GM18520 (cell line): ENCODE data around the gene SV2C.
"Not testable (repeated sequence)": the region's sequence is repeated elsewhere in the genome, so short reads cannot be mapped to it uniquely, and the experiment has no call there.

Experiments
- ATAC-seq: cut with Tn5 transposase; IDR thresholded peaks from one replicate; pipeline ENCODE4 v1.9.1; 2021; ENCODE audit not compliant: unreplicated experiment

SV2C gene

DNA sequence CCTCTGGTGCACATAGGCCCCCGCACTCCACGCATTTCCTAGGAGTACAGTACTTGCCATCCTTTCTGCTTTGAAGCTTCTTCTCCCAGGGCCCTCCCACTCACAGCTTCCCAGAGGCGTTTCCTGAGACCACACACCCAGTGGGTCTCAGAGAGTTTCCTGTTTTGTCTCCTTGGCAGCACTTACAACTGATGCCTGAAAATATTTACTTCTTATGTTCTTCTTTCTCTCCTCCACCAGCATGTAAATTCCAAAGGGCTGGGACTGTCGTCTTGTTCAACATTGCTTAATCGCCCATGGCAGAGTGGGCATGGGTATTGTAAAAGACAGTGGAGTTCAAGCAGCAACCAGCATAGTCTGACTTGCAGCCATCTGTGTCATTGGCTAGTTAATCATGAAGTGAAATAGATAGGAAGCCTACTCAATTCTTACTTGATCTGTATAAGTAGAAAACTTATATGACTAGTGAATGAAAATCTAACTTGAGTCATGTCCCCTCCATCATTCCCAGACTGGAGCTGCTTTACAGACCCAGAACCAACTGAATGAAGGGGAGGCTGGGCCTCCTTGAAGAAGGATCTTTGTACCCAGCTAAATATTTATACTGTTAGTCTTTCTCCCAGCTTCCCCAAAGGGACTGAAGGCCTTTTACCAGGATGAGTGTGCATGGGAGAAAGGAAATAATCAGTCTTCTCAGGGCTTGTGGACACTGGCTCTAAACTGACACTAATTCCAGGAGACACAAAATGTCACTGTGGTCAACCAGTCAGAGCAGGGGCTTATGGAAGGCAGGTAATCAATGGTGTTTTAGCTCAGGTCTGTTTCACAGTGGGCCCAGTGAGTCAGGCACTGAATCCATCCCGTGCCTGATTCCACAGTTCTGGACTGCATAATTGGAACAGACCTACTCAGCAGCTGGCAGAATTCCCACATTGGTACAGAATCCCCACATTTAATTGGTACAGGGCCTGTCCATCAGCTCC, 116.4 kb downstream of the SV2C start:
- ATAC-seq: no peak

DNA sequence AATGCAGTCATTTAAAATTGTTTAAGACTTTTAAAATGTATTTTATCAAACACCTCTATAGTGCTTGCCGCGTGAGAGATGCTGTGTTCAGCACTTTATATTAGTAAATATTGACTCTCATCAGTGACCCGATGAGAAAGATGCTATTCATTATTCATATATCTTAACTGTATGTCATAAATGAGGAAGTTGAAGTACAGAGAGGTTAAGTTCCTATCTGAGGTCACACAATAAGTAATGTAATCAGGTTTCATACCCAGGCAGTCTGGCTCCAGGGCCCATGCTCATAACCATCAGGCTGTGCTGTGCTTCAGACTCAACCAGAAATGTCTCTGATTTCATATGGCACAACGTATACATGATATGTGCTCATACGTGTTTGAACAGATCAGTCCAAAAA, 119.0 kb downstream of the SV2C start:
- no peak for ATAC-seq

DNA sequence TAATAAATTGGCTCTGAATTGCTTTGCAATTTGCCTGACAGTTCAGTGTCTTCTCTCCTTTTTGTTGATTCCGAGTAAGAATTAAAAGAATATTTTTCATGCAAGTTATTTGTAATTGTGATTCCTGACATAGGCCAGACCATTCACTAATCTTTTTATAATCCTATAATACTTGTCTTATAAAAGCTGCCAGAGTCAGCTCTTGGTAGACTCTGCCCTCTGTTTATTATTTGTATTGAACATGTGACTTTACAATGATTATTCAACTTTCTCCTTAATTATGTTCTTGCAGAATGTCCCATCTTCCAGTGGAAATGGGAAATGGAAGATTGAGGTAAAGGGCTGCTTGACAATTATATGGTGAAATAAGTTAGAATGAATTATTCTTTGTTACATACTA, 121.0 kb downstream of the SV2C start:
- ATAC-seq: no peak

DNA sequence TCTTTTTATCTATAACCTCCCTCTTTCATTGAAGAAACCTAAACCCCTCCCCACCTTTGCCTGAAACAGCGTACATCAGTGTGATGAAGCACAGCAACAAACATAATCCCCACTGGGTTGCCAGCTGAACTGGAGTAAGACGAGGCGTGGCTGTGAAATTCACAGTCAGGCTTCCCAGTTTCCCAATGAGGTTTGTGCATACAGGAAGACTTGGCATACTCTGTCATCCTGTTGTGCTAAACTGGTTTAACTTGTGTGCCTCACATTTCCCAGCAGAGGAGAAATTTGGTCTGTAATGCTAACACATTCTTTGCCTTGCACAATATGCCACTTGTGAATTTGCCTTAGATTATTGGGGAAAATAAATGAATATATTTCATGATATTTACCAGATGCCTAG, 121.5 kb downstream of the SV2C start:
- no peak for ATAC-seq

DNA sequence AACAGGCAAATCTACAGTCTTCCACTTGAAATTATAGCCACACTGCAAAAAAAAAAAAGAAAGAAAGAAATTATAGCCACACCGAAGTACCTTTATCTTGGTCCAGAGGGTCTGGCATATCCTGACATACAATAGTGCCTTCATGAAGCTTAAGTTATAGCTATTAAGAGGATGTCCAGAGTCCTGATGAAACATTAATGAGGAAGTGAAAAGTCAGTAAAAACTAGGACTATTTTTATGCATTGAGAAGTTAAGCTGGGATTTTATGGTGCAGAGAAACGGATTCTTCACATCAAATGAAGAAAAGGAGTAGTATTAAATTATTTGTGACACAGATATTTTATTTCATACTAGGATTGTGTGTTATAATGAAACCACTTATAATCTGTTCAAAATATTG, 123.9 kb downstream of the SV2C start:
- no peak for ATAC-seq

DNA sequence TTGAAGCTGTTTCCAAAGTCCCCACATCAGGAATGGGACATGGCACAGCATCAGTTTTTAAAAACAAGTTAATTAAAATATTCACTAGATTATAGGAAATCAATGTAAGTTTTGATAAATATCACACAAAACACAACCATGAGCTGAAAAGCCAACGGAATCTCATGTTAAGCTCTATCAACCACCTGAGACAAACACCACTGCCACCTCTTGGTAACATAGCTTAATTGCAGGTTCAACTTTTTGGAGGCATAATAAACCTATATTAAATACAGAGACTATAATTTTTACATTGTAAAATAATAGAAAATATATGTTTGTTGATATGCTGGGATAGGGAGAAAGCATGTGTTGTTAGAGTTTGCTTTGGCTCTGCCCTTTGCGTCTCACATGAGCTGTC, 126.1 kb downstream of the SV2C start:
- ATAC-seq: no peak

DNA sequence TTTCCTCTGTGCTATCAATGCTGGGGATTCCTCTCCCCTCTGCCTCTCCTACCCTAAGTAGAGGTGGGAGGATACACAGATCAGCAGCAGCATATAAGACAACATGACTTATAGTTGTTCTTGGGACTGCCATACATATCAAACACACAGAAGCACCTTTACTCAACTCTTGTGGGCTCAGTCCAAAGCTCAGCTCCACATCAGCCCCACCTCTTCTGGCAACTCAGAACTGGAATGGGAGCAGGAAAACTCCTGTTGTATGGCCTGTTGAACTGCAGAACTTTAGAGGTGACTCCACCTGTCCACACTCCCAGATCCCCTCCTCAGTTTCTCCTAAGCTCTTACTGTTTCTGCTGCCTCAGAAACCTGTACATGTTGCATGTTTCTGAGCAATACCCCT, 127.8 kb downstream of the SV2C start:
- no peak for ATAC-seq

DNA sequence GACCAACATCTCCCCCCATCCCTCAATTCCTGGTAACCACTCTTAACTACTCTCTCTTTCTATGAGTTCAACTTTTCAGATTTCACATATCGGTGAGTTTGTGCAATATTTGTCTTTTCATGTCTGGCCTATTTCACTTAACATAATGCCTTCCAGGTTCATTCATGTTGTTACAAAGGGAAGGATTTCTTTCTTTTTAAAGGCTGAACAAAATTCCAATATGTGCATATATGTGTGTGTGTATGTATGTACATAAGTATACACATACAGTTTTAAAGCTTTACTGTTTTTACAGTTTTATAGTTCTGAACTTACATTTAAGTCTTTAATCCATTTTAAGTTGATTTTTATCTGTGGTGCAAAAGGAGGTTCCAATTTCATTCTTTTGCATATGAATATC, 130.7 kb downstream of the SV2C start:
- no peak for ATAC-seq

DNA sequence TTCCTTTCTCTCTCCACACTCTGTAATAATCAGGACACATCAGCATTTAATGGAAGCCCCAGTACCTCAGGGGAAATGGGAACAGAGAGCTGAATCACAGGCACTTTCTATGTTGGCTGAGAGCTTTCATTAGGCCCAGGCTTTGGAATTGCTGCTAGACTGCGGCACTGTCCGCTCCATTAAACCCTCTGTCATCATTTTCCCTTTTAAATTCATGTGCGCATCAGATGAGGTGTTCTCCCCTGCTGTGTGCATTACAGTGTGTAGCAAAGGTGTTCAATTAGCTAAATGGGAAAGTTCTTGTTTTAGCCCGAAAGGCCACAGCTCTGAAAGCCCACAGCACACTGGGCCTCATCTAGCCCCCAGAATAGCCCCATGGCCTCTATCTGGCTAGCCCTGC, 133.6 kb downstream of the SV2C start:
- ATAC-seq: no peak

DNA sequence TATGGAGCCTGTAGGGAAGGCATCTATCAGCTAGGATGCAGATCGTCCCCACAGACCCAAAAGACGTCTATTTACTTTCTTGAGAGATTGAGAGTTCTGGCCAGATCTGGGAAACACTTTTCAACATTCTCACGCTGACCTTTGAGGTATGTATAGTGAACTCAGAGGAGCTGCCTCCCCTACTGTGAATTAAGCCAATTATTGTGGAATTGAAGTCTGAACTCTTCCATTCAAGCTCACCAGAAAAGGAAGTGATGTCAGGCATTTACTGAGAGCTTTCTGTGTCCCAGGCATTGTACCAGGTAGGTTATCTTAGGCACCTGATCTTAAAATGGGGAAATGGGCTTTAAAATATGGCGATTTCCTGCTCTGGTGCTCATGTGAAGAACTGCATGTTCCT, 136.5 kb downstream of the SV2C start:
- ATAC-seq: no peak

DNA sequence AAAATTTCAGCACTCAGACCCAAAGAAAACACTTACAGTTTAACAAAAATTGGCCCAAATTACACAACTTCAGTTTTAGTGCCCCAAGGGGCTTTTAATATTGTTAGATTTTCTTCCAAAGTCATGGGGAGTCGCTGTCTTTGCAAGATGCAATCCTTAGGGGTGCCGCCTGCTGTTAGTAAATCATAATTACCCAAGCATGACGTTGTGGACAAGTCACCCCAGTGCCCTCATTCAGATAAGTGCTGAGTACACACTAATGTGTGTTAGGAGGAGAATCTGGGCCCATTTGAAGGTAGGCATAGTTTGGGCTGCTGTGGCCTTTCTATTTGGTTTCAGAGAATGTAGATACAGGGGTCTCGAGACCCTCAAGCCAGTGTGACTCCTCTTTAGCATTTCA, 138.1 kb downstream of the SV2C start:
- ATAC-seq: no peak

DNA sequence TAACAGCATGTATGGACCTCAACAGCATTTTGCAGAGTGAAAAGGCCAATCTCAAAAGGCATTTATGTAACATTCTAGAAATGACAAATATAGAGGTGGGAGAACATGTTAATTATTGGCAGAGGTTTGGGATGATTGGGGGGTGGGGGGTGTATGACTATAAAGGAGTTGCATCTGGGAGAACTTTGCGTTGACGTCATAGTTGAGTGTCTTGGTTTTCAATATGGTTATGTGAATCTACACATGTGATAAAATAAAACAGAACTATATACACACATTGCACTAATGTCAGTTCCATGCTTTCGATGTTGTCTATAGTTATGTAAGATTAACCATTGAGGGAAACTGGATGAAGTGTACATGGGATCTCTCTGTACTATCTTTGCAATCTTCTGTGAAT, 139.1 kb downstream of the SV2C start:
- ATAC-seq: no peak

DNA sequence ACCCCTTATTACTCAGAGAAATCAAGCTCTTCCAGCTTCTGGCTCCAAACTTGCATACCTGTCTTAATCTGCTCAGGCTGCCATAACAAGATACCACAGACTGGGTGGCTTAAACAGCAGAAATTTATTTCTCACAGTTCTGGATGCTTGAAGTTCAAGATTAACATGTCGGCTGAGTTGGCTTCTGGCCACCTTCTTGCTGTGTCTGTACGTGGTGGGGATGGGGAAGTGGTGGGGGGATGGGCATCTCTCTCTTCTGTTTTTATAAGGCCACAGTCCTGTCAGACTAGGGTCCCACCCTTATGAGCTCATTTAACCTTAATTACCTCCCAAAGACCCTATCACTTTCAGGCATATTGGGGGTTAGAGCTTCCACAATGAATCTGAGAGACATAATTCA, 140.5 kb downstream of the SV2C start:
- no peak for ATAC-seq

DNA sequence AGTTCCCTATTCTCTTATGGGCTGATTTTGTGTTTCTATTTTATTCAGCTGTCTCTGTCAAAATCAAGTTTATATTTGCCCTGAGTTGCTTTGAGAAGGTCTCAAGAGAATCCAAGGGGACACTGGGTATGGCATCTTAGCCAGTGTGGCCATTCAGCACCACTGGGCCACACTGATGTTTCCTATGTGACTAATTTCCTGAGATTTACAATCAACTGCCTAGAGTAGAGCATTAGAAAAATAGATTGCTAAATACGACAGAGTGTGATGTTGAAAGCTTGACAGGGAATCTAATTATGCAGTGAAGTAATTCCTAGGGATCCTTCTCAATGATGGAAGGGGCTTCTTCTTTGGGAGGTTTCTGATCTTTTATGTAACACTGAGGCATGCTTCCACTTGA, 141.7 kb downstream of the SV2C start:
- ATAC-seq: no peak

DNA sequence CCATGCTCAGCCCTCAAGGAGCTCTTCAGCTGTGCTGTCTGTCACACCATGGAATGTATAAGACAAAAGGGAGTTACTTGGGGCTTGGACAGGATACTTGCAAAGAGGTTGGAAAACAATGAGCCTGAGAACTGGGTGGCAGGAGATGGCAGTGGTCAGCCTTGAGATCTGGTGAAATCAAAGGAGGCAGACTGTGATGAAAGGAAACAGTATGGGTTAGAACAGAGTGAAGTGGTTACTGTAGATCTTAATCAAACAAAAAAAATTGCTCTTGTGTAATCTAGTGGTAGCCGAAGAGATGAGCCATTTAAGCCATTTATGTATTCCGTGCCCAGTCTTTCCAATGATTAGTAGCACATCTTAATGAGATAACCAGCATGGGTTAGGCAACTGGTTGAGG, 142.2 kb downstream of the SV2C start:
- no peak for ATAC-seq

DNA sequence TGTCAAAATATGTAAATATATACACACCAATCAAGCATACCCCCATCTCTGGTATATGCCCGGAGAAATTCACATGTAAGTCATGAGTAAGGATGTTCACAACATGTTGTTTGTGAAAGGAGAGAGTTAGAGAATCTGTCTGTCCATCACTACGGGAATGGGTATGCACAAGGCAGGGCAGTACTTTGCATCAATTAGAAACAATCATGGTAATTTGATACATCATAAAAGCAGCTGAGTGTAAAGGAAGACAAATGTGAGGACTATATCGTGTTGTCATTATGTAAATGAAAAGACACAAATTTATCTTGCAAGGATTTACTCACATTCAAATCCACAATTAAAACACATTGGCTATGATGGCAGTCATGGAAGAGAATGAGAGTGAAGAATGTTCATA, 146.7 kb downstream of the SV2C start:
- no peak for ATAC-seq

DNA sequence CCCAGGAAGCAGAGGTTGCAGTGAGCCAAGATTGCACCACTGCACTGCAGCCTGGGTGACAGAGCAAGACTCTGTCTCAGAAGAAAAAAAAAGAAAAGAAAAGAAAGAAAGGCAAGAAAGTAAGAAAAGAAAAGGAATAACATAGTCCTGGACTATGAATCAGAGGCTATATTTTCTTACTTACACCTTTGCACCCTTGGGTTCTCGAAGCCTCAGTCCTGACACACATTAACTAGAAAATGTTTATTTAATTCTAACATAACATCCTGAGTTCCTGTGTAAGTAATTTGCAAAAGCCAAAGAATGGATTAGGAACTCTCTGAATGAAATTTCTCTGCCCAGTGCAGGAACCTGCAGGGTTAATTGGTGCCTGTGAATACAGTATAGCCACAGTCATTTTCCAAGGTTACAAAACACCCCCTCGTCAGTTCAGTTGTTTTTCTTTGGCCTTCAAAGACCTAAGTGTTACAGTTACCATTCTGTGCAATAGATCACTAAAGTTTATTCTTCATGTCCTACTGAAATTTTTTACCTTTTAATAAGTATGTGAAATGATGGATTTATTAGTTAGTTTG, 147.6 kb downstream of the SV2C start:
- no peak for ATAC-seq

DNA sequence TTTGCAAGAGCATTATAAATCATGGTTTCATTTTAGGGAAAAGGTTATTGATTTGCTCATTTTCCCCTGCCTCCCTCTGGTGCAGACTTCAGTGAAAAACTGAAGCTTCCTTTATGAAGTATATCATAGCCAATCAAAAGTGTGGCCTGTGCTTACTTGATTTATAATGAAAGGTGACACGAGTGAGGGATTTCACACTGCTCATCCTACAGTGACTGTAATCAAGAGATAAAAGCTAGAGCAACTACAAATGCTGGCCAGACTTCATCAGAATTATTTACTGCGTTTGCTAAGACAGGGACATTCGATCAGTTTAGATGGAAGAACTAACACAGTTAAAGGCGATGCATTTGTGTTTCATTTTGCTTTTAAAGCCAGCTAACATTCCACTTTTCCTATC, 151.5 kb downstream of the SV2C start:
- ATAC-seq: no peak

DNA sequence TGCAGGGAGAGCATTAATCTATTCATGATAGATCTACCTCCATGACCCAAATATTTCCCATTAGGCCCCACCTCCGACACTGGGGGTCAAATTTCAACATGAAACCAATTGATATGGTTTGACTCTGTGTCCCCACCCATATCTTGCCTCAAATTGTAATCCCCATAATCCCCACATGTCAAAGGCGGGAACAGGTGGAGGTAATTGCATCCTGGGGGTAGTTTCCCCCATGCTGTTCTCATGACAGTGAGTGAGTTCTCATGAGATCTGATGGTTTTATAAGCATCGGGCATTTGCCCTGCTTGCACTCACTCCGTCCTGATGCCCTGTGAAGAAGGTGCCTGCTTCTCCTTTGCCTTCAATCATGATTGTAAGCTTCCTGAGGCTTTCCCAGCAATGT, 153.5 kb downstream of the SV2C start:
- no peak for ATAC-seq

DNA sequence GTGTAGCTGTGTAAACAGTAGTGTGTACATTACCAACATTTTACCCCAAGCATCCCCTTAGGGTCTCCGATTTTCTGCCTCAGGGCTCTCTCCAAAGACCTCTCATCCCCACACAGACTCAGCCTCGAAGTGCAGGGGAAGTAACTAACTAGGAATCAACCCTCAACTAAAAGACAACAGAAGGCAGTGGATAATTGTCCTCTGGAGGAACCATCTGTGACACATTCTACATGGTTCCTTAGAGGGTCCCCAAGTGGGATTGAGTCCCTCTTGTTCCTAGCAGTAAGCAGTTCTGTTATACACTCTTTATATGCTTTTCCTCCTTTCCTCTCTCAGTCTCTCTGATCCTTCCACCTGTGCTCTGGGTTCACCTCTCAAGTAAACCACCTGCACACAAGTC, 157.2 kb downstream of the SV2C start:
- no peak for ATAC-seq

DNA sequence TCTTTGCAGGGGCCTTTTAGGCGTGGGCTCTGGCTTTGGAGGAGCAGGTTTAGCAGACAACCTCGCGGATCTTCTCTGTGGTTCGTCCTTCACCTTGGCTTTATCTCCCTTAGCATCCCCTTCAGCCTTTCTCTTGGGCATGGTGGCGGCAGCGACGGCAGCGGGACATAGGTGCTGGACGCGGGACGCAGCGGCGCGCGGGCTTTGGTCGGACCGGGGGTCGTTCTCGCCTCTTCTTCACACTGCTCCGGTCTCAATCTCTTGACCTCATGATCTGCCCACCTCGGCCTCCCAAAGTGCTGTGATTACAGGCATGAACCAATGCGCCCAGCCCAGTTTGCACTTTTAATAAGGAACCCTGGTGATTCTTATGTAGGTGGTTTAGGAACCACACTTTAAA, 159.0 kb downstream of the SV2C start:
- ATAC-seq: not testable (repeated sequence)

DNA sequence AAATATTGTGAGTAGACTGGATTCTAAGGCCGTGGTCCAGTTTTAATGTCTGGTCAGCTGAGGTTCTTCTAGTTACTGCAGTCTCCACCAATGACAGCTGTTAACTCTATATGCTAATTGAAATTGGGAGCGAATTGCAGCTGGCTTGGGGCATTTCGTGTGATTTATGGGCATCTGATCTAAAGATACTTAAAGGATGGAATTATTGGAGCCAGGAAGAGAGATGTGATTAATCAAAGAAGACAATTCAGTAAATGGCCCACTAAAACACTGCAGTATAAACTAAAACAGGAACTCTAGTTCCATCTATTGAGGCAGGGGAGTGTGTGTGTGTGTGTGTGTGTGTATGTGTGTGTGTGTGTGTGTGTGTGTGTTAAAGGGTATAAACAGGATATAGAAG, 162.4 kb downstream of the SV2C start:
- no peak for ATAC-seq

DNA sequence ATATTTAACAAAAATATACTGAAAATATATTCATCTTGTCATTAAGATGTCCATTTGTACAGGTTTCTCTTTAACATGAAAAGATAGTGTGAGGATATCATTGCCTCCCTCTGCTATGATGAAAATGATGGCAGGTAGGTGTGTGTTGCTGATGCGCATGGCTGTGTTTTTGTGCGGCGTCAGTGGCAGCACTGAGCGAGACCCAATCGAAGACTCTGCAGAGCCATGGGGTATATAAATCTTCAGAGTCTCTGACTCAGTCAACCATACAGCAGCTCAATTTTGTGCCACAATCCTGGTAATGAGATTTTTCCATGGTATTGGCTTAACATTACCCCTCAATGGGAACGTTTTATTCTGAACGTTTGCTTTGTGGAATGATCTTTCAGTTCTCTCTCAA, 166.4 kb downstream of the SV2C start:
- no peak for ATAC-seq
